Heart right ventricle (tissue), 16 donors: ENCODE data around the gene RBM15. TPM values are rescaled to one million over a fixed set of nuclear protein-coding genes. Genes with fewer than 3 reads are reported as not detected.

Source experiments
- ATAC-seq, 8 donors: fragments of 200-7000 bp; cut with Tn5 transposase; one replicate each; pipeline ENCODE4 v1.9.1; 2020; ENCODE audit warnings: mild to moderate bottlenecking in 8 of 8, moderate library complexity in 8 of 8, moderate number of reproducible peaks in 1 of 8
- DNase-seq, 2 donors: peaks; one replicate each; pipeline ENCODE4 v3.0.0-alpha.2; 2020
- H3K27ac ChIP-seq, 10 donors: fragments of 200-600 bp; sonication (generic) in 2 of 10; one replicate each; pipeline versions ENCODE4 v1.5.0 to v1.8.0; 2020 to 2022; ENCODE audit warnings: mild to moderate bottlenecking in 3 of 10
- H3K27me3 ChIP-seq, 7 donors: fragments of 200-600 bp; one replicate each; pipeline ENCODE4 v1.8.0; 2021 to 2022; ENCODE audit warnings: mild to moderate bottlenecking in 2 of 7
- H3K36me3 ChIP-seq, 9 donors: fragments of 200-600 bp; sonication (generic) in 1 of 9; one replicate each; pipeline versions ENCODE4 v1.5.0 to v1.8.0; 2020 to 2022; ENCODE audit warnings: mild to moderate bottlenecking in 2 of 9
- H3K4me1 ChIP-seq, 9 donors: fragments of 200-600 bp; sonication (generic) in 1 of 9; one replicate each; pipeline versions ENCODE4 v1.5.0 to v1.8.0; 2020 to 2022; ENCODE audit warnings: mild to moderate bottlenecking in 4 of 9
- H3K4me3 ChIP-seq, 10 donors: fragments of 200-600 bp; sonication (generic) in 2 of 10; one replicate each; pipeline versions ENCODE4 v1.5.0 to v1.8.0; 2020 to 2022; ENCODE audit warnings: mild to moderate bottlenecking in 7 of 10, moderate library complexity in 2 of 10
- H3K9me3 ChIP-seq, 11 donors: fragments of 200-600 bp in 10 of 11; sonication (generic) in 2 of 11; one replicate each; pipeline versions ENCODE4 v1.5.0 to v1.8.0; 2013 to 2022; ENCODE audit warnings: mild to moderate bottlenecking in 2 of 11, control low read depth in 1 of 11, moderate library complexity in 1 of 11
- WGBS, 2 donors: extraction: QIAGEN DNeasy Blood & Tissue Kit; methylation state at CpG; one replicate each; pipeline ENCODE4 v1.1.7; 2013; ENCODE audit warnings: inconsistent platforms in 1 of 2; 5-methylcytosine and 5-hydroxymethylcytosine counted together
- intact Hi-C, 10 donors: fragments of 100-400 bp; cut with DNase I; formaldehyde crosslinking; loops; one replicate each; pipeline versions ENCODE4 v1.11.1 to v1.14.2; 2022
- polyA plus RNA-seq, 2 donors: library from polyadenylated mRNA; stranded (reverse); fragments of 200-250 nt; gene quantifications; one replicate each; pipeline ENCODE4 v1.2.3, GENCODE V29; 2013
- total RNA-seq, 10 donors: library from RNA; stranded (reverse); fragmentation: NEBNext Ultra II Directional in 3 of 10; extraction: Animal tissue kit (Norgen Biotek cat#: 25700) in 3 of 10; gene quantifications; one replicate each; pipeline versions ENCODE4 v1.2.1 to v1.2.4, GENCODE V29; 2021 to 2023
- TF ChIP-seq, protein P1 (sequence below), 9 donors: fragments of 200-600 bp; sonication (generic) in 2 of 9; IDR thresholded peaks; one replicate each; pipeline versions ENCODE4 v1.5.0 to v1.8.0; 2021 to 2022; ENCODE audit warnings: antibody characterized with exemption in 9 of 9, mild to moderate bottlenecking in 5 of 9, moderate library complexity in 1 of 9
- donor health status: Arrhythmogenic right ventricular cardiomyopathy.
- donor health status: ischemic (EF 13 %, LVEDD 7.1; RV severe dilation, severe dysfunction).
- donor health status: healthy with polysubstance abuse.
- donor health status: DM: no; HTN: yes; CAD: no.
- donor health status: DM: no; HTN: no; CAD: no.
- donor health status: ischemic (EF 25% LVEDD 6.9; RV normal size, moderate dysfunction).
- donor health status: ischemic (EF 25% LVEDD 5.7; RV mildly dilated, moderate dysfunction).
- donor health status: healthy.
- donor health status: DM: yes; HTN: yes; CAD: no.
- donor health status: Ischemic cardiomyopathy.
- donor health status: ischemic (EF 35%, LVEDD 5.7; RV mildly dilated, moderate dysfunction).
- donor health status: nonischemic (EF 11% LVEDD 7.7; RV severe dilation, severe dysfunction).
- donor health status: DM: yes; HTN: yes; CAD: no.
- donor health status: PGD.
- donor health status: ischemic (EF 29% LVEDD 5.4; RV normal size, mild dysfunction).
- donor health status: nonischemic (EF 23%, LVEDD 6.1; RV moderate dilation, normal function).

Gene RBM15
- total and polyA plus RNA-seq, 12 donors = 1.4 to 22.3 (median 18.8) TPM

DNA sequence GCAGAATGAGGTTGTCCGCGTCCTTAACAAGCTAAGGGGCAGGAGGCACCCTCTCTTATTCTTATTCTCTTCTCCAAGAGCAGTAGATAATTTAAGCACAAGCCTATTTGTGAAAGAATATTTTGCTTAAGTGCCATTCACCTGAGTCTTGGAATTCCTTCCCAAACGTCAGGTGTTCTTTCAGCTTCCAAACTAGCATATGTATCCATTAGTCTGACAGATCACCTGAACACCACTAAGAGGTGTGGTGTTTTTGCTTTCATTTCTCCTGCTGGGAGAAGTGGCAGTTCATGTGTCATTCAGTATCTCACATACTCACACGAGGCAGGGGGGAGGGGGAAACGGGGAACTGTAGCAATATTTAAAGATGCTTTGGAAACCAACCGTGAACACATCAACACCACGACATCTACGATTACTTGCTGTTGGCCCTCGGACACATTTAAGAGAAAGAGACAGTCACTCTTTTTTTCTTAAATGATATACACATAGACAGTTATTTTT, 45.5 kb upstream of the RBM15 start:
- DNase-seq = no peak
- H3K27ac ChIP-seq = no peak overlapping the region
- TF ChIP-seq, protein P1, sequence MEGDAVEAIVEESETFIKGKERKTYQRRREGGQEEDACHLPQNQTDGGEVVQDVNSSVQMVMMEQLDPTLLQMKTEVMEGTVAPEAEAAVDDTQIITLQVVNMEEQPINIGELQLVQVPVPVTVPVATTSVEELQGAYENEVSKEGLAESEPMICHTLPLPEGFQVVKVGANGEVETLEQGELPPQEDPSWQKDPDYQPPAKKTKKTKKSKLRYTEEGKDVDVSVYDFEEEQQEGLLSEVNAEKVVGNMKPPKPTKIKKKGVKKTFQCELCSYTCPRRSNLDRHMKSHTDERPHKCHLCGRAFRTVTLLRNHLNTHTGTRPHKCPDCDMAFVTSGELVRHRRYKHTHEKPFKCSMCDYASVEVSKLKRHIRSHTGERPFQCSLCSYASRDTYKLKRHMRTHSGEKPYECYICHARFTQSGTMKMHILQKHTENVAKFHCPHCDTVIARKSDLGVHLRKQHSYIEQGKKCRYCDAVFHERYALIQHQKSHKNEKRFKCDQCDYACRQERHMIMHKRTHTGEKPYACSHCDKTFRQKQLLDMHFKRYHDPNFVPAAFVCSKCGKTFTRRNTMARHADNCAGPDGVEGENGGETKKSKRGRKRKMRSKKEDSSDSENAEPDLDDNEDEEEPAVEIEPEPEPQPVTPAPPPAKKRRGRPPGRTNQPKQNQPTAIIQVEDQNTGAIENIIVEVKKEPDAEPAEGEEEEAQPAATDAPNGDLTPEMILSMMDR (IDR thresholded peaks at IDR 0.05) = no peak
- 76 to 84% methylated on average over 9 of the region's 9 CpGs for WGBS, 2 donors
- ATAC-seq = no peak
- H3K4me3 ChIP-seq = no peak overlapping the region
- intact Hi-C loops = no loop called here
- no peaks in the 10 kb centered on the region for H3K9me3 ChIP-seq
- no peaks in the 10 kb centered on the region for H3K27me3 ChIP-seq
- peaks cover 0 to 10% (median 0%) of the 10 kb centered on the region in 9 donors for H3K4me1 ChIP-seq
- no peaks in the 10 kb centered on the region for H3K36me3 ChIP-seq

DNA sequence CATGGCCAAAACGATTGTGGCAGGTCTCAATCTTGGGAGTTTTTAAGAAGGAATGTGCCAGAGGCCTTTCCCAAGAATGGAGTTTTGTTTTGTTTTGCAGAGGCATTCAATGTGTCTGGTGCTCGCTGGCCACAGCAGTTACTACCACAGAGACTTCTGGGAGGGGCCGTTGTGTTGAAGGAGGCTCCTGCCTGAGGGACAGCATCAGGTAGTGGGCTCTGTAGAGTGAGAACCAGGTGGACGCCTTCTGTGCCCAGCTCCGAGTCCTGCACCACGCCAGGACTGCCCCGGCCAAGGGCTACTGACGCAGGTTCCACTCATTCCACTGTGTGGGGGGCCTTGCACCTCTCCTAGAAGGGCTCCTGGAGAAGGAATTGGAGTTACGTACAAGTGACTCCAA, 44.9 kb upstream of the RBM15 start:
- no peak overlapping the region for H3K27ac ChIP-seq
- H3K9me3 ChIP-seq = no peaks in the 10 kb centered on the region
- TF ChIP-seq, protein P1 (IDR thresholded peaks at IDR 0.05) = no peak
- no peaks in the 10 kb centered on the region for H3K27me3 ChIP-seq
- H3K4me3 ChIP-seq = no peak overlapping the region
- 88 to 91% methylated on average over 9 of the region's 9 CpGs for WGBS, 2 donors
- no peak for DNase-seq
- peaks cover 0 to 10% (median 0%) of the 10 kb centered on the region in 9 donors for H3K4me1 ChIP-seq
- H3K36me3 ChIP-seq = no peaks in the 10 kb centered on the region
- intact Hi-C loops = no loop called here
- ATAC-seq = no peak

DNA sequence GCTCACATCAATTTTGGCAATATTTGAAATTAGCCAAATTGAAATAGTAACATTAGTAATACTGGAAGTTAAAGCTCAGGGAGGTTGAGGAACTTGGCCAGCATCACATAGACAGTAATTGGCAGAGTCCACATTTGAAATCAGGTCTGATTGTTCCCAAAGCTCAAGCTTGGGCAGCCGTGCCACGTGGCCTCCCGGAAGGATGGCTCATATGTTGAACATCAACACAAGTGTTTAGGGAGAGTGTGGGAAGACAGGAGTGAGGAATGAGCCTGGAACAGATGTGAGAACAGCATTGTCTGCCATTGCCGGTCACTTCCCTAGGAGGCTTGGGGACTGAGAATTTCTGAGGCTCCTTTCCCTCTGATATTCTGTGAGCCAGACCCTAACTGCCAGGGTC, 40.2 kb upstream of the RBM15 start:
- intact Hi-C loops = loop anchor here in 1 of 10 donors (5.0 kb wide), 1 partner anchor 62 kb away; no protein-coding TSS in a partner anchor
- no peak for ATAC-seq
- no peaks in the 10 kb centered on the region for H3K36me3 ChIP-seq
- TF ChIP-seq, protein P1 (IDR thresholded peaks at IDR 0.05) = no peak
- no peaks in the 10 kb centered on the region for H3K9me3 ChIP-seq
- no peaks in the 10 kb centered on the region for H3K4me1 ChIP-seq
- WGBS, 2 donors = 87 to 88% methylated on average over 4 of the region's 4 CpGs
- DNase-seq = no peak
- no peak overlapping the region for H3K27ac ChIP-seq
- no peak overlapping the region for H3K4me3 ChIP-seq
- H3K27me3 ChIP-seq = no peaks in the 10 kb centered on the region

DNA sequence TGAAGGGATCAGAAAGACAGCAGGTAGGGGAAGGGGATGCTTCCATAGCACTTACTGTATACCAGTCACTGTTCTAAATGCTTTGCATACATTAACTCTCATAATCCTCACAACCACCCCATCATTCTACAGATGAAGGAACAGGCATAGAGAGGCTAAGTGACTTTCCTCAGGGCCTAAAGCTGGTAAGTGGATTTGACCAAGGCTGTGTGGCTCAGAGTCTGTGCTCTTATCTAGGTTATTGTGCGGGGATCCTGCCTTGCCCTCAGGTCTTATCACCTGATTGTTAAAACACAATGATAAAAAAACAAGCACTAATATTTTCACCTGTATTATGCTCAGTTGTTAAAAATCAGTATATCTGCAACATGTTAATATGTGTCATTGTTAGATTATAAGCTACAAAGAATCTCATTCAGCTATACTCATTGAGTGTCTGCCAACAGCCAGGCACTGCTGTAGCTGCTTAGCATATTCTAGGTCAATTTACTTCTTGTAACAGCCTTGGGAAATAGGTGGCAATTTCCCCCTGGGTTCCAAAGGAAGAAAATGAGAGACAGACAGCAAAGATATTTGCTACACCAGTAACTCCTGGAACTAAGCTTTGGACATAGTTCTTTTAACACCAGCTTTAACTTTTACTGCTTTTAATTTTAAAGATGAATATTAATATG, 38.6 kb upstream of the RBM15 start:
- no peaks in the 10 kb centered on the region for H3K4me1 ChIP-seq
- no peaks in the 10 kb centered on the region for H3K9me3 ChIP-seq
- TF ChIP-seq, protein P1 (IDR thresholded peaks at IDR 0.05) = no peak
- 86 to 93% methylated on average over 1 of the region's 1 CpG for WGBS, 2 donors
- no peaks in the 10 kb centered on the region for H3K36me3 ChIP-seq
- H3K27ac ChIP-seq = no peak overlapping the region
- no peaks in the 10 kb centered on the region for H3K27me3 ChIP-seq
- DNase-seq = no peak
- ATAC-seq = no peak
- H3K4me3 ChIP-seq = no peak overlapping the region
- intact Hi-C loops = no loop called here
